ENCODE results near the gene ZNF91. TPM values are rescaled to one million over a fixed set of nuclear protein-coding genes. Genes with fewer than 3 reads are reported as not detected.

ZNF91 gene
- total and polyA plus RNA-seq, 10 of the 15 experiments (the other 5 are each of a cell fraction or from before 2014, with no cell fraction given): 4.6 to 31.1 (median 11.3) TPM

- no peak for TF ChIP-seq ZNF687 (IDR thresholded peaks at IDR 0.05)
Observed at GRCh38 chr19:23407616-23408133, 12.4 kb upstream of the ZNF91 start (continued).

GRCh38 chr19:23406721-23407120 lies 11.4 kb upstream of the ZNF91 start:
- no peak for TF ChIP-seq IRF4 (IDR thresholded peaks at IDR 0.05; ENCODE audit: low read depth, low read length)
- no peak for TF ChIP-seq GABPA (IDR thresholded peaks at IDR 0.05; ENCODE audit: low read depth)
- TF ChIP-seq ZNF217 (IDR thresholded peaks at IDR 0.05): no peak
- in situ Hi-C loops (cut with MboI): no loop called here
- ChIA-PET SMC1A (ENCODE audit: uncharacterized antibody, unreplicated experiment) (no interaction called here), POLR2A (no interaction called here), RAD21 (ENCODE audit: unreplicated experiment) (no interaction called here), CTCF (no interaction called here)
- intact Hi-C loops (cut with micrococcal nuclease; ENCODE audit: unreplicated experiment): no loop called here
- no peaks in the 10 kb centered on the region for H3K36me3 ChIP-seq (ENCODE audit: control insufficient read depth in 2 of 2, insufficient read depth in 2 of 2, low read length in 1 of 2)
- H3K4me2 ChIP-seq (ENCODE audit: control insufficient read depth, insufficient read depth): no peak overlapping the region
- no TSS peak for BruUV-seq (replicated peaks)
- H3K27me3 ChIP-seq (replicated peaks in 1 of 2; ENCODE audit: control insufficient read depth in 2 of 2, insufficient read depth in 2 of 2, low read length in 1 of 2): no peaks in the 10 kb centered on the region
- FAIRE-seq: no peak
- no peak for DNase-seq (ENCODE audit: low read depth, low spot score)
- H3K4me3 ChIP-seq: no peak overlapping the region
- H2AFZ ChIP-seq (ENCODE audit: control insufficient read depth, low read depth, low read length): no peak overlapping the region
- no peak for ATAC-seq
- H3K9ac ChIP-seq (ENCODE audit: control insufficient read depth, insufficient read depth, low read length): no peak overlapping the region
- no peaks in the 10 kb centered on the region for H4K20me1 ChIP-seq (ENCODE audit: control insufficient read depth, insufficient read depth)
- H3K27ac ChIP-seq (ENCODE audit: control insufficient read depth, insufficient read depth): no peak overlapping the region
- H3K79me2 ChIP-seq (ENCODE audit: control insufficient read depth, insufficient read depth, low read length): no peaks in the 10 kb centered on the region
- no peaks in the 10 kb centered on the region; the same call in 2 of the 3 replicates for H3K9me3 ChIP-seq (replicated peaks; ENCODE audit: control insufficient read depth, insufficient read depth, low read length)
- WGBS (ENCODE audit: insufficient coverage, insufficient replicate concordance, low lambda C conversion rate, missing lambda C conversion rate): 71% methylated on average over 3 of the region's 3 CpGs
- H3K4me1 ChIP-seq (ENCODE audit: control insufficient read depth, insufficient read depth, low read length): no peaks in the 10 kb centered on the region
